Activated CD4-positive, alpha-beta T cell treated with anti-CD3 and anti-CD28 coated beads, Interleukin-2, amount 10 ng/mL, durations not matched to agents 24 days and 14 days (primary cell): Measurements from ENCODE around the gene TMEM51. TPM values are rescaled to one million over a fixed set of nuclear protein-coding genes. Genes with fewer than 3 reads are reported as not detected.

Experiments
- DNase-seq: peaks from one replicate; pipeline ENCODE4 v3.0.0; 2022
- H3K27ac Mint-ChIP-seq: one replicate; pipeline ENCODE4 v1.8.0; 2022; ENCODE audit warnings: mild to moderate bottlenecking, mixed read lengths
- H3K27me3 Mint-ChIP-seq: one replicate; pipeline ENCODE4 v1.8.0; 2022; ENCODE audit warnings: mixed read lengths
- H3K36me3 Mint-ChIP-seq: one replicate; pipeline ENCODE4 v1.8.0; 2022; ENCODE audit warnings: low read depth, mild to moderate bottlenecking, mixed read lengths
- H3K4me1 Mint-ChIP-seq: one replicate; pipeline ENCODE4 v1.8.0; 2021; ENCODE audit warnings: mixed read lengths
- H3K4me3 Mint-ChIP-seq: one replicate; pipeline ENCODE4 v1.8.0; 2022; ENCODE audit warnings: mild to moderate bottlenecking, moderate library complexity, mixed read lengths
- H3K9me3 Mint-ChIP-seq: one replicate; pipeline ENCODE4 v1.8.0; 2021; ENCODE audit warnings: mixed read lengths
- intact Hi-C: fragments of 100-400 bp; cut with micrococcal nuclease; formaldehyde crosslinking; loops from one replicate; pipeline ENCODE4 v1.15.1; 2023
- total RNA-seq: library from RNA; stranded (reverse); gene quantifications from 2 replicates; pipeline ENCODE4 v1.2.3, GENCODE V29; 2022

Gene TMEM51, protein sequence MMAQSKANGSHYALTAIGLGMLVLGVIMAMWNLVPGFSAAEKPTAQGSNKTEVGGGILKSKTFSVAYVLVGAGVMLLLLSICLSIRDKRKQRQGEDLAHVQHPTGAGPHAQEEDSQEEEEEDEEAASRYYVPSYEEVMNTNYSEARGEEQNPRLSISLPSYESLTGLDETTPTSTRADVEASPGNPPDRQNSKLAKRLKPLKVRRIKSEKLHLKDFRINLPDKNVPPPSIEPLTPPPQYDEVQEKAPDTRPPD
- 0.14 and 0.19 TPM in 2 replicates for total RNA-seq

DNA sequence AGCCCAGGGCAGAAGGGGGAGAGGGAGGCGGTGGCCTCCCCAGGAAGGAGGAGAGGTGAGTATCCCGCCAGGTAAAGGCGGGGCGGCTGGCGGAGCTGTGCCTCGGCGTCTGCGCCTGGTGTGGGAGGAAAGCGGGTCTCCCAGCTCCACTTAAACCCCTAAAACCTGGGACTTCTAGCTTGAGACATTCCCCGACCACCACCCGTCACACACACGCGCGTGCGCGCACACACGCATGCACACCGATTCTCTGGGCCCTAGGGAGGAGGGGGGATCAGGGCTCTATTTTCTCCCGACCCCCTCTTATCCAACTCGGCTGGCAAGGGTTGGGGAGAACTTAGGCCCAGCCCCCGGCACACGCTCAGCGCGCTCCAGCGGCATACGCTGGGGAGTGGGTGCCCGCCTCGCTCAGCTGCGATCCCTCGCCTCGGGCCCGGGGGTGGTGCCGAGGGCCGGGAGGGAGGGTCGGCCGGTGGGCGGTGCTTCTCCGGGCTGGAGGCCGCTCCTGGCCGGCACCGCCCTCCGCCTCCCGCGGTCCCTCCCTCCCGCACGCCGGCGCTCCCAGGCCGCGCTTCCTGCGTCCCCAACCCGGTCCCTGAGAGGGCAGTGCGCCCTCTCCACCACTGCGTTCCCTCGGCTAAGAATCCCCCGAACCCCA lies at the start of gene TMEM51:
TMEM51 (plus strand) TSS at position 564 of the 658 bp plus-strand sequence. CDS start 61,341 bp downstream, outside the sequence.
- no peaks in the 10 kb centered on the region for H3K9me3 Mint-ChIP-seq
- DNase-seq, result peak; percentile 65
- peaks cover 57% of the 10 kb centered on the region for H3K27me3 Mint-ChIP-seq
- H3K4me3 Mint-ChIP-seq, result peak within 1 kb of the TSS; percentile 73
- peaks cover 24% of the 10 kb centered on the region for H3K4me1 Mint-ChIP-seq
- H3K36me3 Mint-ChIP-seq, result no peaks in the 10 kb centered on the region
- H3K27ac Mint-ChIP-seq, result no peak within 1 kb of the TSS
- intact Hi-C loops, result loop anchor here (10.0 kb wide), 1 partner anchor 121 kb away; no protein-coding TSS in a partner anchor

GRCh38 chr1:15103906-15104305 lies 49.6 kb upstream of the TMEM51 start:
- DNase-seq, result no peak
- H3K36me3 Mint-ChIP-seq, result no peaks in the 10 kb centered on the region
- intact Hi-C loops, result loop anchor here (10.0 kb wide), 1 partner anchor 189 kb away; no protein-coding TSS in a partner anchor
- H3K4me3 Mint-ChIP-seq, result no peak overlapping the region
- H3K27ac Mint-ChIP-seq, result no peak overlapping the region
- H3K9me3 Mint-ChIP-seq, result peaks cover 6% of the 10 kb centered on the region
- H3K4me1 Mint-ChIP-seq, result peaks cover 5% of the 10 kb centered on the region
- peaks cover 35% of the 10 kb centered on the region for H3K27me3 Mint-ChIP-seq

- Mint-ChIP-seq H3K9me3 (peaks cover 6% of the 10 kb centered on the region), H3K36me3 (no peaks in the 10 kb centered on the region), H3K27me3 (peaks cover 31% of the 10 kb centered on the region), H3K4me1 (peaks cover 5% of the 10 kb centered on the region), H3K27ac (no peak overlapping the region), H3K4me3 (no peak overlapping the region)
- DNase-seq, result no peak
- intact Hi-C loops, result loop anchor here (10.0 kb wide), 1 partner anchor 190 kb away; no protein-coding TSS in a partner anchor
Measured at GRCh38 chr1:15104768-15105167, 48.8 kb upstream of the TMEM51 start.

DNA sequence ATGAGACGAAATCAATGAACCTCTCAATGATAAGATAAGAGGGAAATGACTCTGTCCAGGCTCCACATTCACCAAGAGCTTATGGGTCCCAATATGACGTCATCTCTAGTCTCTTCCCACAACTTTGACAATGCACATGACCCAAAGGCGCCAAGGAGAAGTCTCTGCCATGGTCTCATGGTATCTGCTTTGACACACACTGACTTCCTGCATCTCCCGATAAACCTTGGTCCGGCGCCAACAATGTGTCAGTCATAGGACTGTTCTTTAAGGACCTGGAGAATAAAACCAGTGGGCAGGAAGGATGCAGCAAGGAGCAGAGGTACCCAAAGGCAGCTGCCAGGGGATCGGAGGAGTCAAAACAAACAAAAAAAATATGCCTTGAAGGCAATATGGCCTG lies 46.9 kb upstream of the TMEM51 start:
- Mint-ChIP-seq H3K4me3 (no peak overlapping the region), H3K27ac (no peak overlapping the region), H3K4me1 (no peaks in the 10 kb centered on the region), H3K27me3 (peaks cover 21% of the 10 kb centered on the region), H3K36me3 (no peaks in the 10 kb centered on the region), H3K9me3 (peaks cover 6% of the 10 kb centered on the region)
- no peak for DNase-seq
- intact Hi-C loops, result loop anchor here (10.0 kb wide), 1 partner anchor 192 kb away; no protein-coding TSS in a partner anchor

DNA sequence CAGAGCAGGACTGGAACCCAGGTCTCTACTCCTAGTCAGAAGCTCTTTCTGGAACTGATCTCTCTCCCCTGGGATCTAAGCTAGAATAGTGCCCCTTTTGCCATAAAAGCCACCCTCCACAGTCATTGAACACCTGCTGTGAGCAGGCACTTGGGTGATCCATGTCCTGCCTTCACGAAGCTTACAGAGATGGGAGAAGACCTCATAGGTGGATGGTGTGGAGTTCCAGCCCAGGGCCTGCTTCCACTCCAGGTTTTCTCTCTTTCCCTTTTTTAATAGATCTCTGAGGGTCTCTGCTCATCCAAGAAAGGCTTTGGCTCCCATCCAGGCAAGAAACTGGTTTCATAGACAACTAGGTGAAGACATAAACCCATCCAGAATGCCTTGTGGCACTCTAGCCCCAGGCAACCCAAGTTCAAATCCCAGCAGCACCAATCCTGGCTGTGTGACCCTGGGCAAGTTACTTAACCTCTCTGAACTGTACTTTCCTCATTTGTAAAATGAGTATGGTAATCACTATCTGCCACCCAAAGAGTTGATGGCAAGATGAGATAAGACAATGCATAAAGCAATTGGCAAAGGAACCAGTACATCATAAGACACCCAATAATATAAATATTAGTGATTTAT lies 46.4 kb upstream of the TMEM51 start:
- no peaks in the 10 kb centered on the region for H3K36me3 Mint-ChIP-seq
- no peak overlapping the region for H3K27ac Mint-ChIP-seq
- H3K4me3 Mint-ChIP-seq, result no peak overlapping the region
- peaks cover 18% of the 10 kb centered on the region for H3K27me3 Mint-ChIP-seq
- intact Hi-C loops, result loop anchor here (10.0 kb wide), 1 partner anchor 192 kb away; no protein-coding TSS in a partner anchor
- H3K9me3 Mint-ChIP-seq, result peaks cover 6% of the 10 kb centered on the region
- DNase-seq, result no peak
- H3K4me1 Mint-ChIP-seq, result peaks cover 3% of the 10 kb centered on the region

DNA sequence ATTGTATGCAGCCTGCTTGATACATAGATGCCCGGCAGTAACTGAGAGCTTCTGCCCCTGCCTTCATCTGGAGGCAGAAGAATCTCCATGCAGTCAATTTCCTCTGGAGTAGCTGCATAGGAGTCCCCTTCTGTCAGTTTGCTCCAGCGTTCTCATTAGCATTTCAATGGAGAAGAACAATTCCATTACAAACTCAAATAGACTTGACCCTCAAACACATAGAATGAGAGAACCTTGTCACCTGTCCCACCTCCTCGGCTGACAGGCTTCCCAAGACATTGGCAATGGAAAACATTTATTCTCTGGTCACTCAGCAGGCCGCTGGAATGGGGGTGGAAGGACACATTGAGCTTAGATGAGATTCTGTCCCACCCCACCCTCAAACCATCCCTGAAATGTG lies 45.6 kb upstream of the TMEM51 start:
- H3K4me3 Mint-ChIP-seq, result no peak overlapping the region
- intact Hi-C loops, result loop anchor here (10.0 kb wide), 1 partner anchor 193 kb away; no protein-coding TSS in a partner anchor
- no peaks in the 10 kb centered on the region for H3K36me3 Mint-ChIP-seq
- peaks cover 5% of the 10 kb centered on the region for H3K4me1 Mint-ChIP-seq
- H3K9me3 Mint-ChIP-seq, result peaks cover 6% of the 10 kb centered on the region
- no peak for DNase-seq
- H3K27me3 Mint-ChIP-seq, result peaks cover 18% of the 10 kb centered on the region
- no peak overlapping the region for H3K27ac Mint-ChIP-seq

DNA sequence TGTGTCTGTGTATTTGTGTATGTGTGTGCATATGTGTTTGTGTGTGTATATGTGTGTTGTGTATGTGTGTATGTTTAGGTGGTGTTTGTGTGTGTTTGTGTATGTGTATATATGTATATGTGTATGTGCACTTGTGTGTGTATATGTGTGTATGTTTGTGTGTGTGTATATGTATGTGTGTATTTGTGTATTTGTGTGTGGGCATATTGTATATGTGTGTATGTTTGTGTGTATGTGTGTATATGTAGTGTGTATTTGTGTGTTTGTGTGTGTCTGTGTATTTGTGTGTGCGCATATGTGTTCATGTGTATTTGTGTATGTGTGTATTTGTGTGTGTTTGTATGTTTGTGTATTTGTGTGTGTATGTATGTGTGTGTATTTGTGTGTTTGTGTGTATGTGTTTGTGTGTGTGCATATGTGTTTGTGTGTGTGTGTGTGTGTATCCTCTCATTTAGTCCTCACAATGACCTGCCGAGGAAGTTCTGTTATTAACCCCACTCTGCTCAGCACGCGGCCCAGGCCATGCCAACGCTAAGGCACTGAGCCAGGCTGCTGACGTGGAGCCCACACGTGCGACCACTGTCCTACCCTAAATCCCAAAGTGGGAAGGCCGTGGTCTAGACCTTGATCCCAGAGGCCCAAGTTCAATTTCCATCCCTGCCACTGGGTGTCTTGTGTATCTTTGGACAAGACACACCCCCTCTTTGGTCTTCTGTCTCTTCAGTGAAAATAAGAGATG lies 43.2 kb upstream of the TMEM51 start:
- Mint-ChIP-seq H3K9me3 (no peaks in the 10 kb centered on the region), H3K27ac (no peak overlapping the region), H3K27me3 (peaks cover 14% of the 10 kb centered on the region), H3K4me3 (no peak overlapping the region), H3K4me1 (peaks cover 5% of the 10 kb centered on the region), H3K36me3 (no peaks in the 10 kb centered on the region)
- intact Hi-C loops, result loop anchor here (5.0 kb wide), 1 partner anchor 122 kb away; no protein-coding TSS in a partner anchor
- DNase-seq, result no peak

DNA sequence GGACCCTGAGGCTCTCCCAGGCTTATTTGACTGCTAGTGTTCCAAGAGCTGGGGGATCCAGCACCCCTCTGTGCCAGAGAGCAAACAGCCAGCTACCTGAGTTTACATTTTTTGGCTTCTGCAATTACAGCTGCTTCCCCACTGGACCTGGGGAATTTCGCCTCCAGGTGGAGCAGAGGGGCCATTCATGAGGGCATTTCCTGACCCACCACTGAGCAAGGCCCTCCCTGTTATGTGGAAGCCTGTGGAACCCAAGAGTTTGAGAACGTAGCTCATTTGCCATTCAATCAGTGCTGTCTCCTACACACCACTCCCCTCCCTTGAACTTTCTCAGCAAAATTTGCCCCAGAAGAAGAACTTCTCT lies 42.7 kb upstream of the TMEM51 start:
- intact Hi-C loops, result loop anchor here (5.0 kb wide), 1 partner anchor 121 kb away; no protein-coding TSS in a partner anchor
- Mint-ChIP-seq H3K9me3 (no peaks in the 10 kb centered on the region), H3K4me1 (peaks cover 5% of the 10 kb centered on the region), H3K4me3 (no peak overlapping the region), H3K36me3 (no peaks in the 10 kb centered on the region), H3K27me3 (peaks cover 12% of the 10 kb centered on the region), H3K27ac (no peak overlapping the region)
- no peak for DNase-seq

- no peaks in the 10 kb centered on the region for H3K36me3 Mint-ChIP-seq
- no peak overlapping the region for H3K27ac Mint-ChIP-seq
- H3K4me3 Mint-ChIP-seq, result no peak overlapping the region
- peaks cover 5% of the 10 kb centered on the region for H3K4me1 Mint-ChIP-seq
- intact Hi-C loops, result loop anchor here (5.0 kb wide), 1 partner anchor 119 kb away; no protein-coding TSS in a partner anchor
- DNase-seq, result no peak
- H3K9me3 Mint-ChIP-seq, result no peaks in the 10 kb centered on the region
- H3K27me3 Mint-ChIP-seq, result peaks cover 4% of the 10 kb centered on the region
Measured at GRCh38 chr1:15113146-15113545, 40.4 kb upstream of the TMEM51 start.

GRCh38 chr1:15114884-15115283 lies 38.7 kb upstream of the TMEM51 start:
- Mint-ChIP-seq H3K4me3 (no peak overlapping the region), H3K36me3 (no peaks in the 10 kb centered on the region), H3K27me3 (peaks cover 2% of the 10 kb centered on the region), H3K4me1 (peaks cover 5% of the 10 kb centered on the region), H3K27ac (no peak overlapping the region), H3K9me3 (no peaks in the 10 kb centered on the region)
- DNase-seq, result no peak
- intact Hi-C loops, result loop anchor here (5.0 kb wide), 1 partner anchor 117 kb away; no protein-coding TSS in a partner anchor

DNA sequence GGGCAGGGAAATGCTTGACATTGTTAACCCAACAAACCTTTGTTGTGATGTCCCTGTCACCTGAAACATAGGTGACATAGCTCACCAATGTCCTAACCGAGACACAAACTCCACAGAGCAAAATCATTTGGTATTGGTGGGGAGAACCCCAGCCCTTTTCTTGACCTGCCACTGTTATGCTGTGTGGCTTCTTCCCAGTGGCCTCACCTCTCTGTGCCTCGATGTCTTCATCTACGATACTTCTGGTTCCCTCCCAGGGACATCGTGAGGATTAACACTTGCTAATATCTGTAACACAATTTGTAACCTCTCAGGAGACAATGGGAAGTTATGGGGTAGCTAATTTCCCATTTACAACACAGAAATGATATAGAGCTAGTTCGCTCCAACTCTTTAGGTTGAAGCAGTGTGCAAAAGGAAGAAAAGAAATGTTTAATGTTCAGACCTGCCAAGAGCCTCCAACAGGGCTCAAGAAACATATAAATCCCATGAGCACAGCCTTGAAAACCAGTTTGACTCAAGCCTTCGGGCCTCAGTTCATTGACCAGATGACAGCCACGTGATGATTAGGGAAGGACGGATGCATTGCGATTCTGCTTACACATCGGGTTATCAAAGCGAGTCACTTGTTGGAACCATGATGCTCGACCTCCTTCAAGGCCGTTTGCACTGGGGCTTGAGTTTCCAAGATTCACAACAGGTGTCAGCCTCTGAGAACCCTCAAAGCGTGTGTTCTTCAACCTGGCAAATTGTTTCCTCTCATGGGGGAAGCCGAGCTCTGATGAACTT lies 37.8 kb upstream of the TMEM51 start:
- Mint-ChIP-seq H3K36me3 (no peaks in the 10 kb centered on the region), H3K9me3 (no peaks in the 10 kb centered on the region), H3K27me3 (peaks cover 2% of the 10 kb centered on the region), H3K4me3 (no peak overlapping the region), H3K4me1 (peaks cover 5% of the 10 kb centered on the region), H3K27ac (no peak overlapping the region)
- intact Hi-C loops, result no loop called here
- no peak for DNase-seq

DNA sequence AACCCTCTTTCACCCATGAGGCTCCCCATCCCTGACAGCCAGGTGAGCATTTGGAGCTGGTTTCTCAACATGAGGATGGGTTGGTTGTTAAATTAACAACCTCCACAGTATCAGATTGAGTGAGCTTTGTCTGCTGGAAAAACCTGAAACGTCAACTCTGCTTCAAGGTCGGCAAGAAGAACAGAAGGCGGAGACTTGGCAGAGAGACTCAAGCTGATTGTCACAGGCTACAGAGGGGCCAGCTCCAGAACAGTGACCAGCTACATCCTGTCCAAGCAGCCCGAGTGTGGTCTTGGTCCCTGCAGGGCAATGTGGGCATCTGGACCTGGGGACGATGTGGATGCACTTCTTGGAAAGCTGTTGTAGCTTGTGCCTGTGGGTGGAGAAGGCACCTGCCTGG lies 36.6 kb upstream of the TMEM51 start:
- H3K4me3 Mint-ChIP-seq, result no peak overlapping the region
- H3K36me3 Mint-ChIP-seq, result no peaks in the 10 kb centered on the region
- peaks cover 4% of the 10 kb centered on the region for H3K4me1 Mint-ChIP-seq
- H3K27ac Mint-ChIP-seq, result no peak overlapping the region
- intact Hi-C loops, result no loop called here
- DNase-seq, result no peak
- no peaks in the 10 kb centered on the region for H3K9me3 Mint-ChIP-seq
- H3K27me3 Mint-ChIP-seq, result peaks cover 2% of the 10 kb centered on the region
